Body of pancreas (tissue), 4 donors: Measurements from ENCODE around the gene AGT.

Experiments used
- POLR2A ChIP-seq, 3 donors: fragments of 450-650 bp; IDR thresholded peaks; one replicate each; pipeline ENCODE4 v1.6.1; 2016; ENCODE audit warnings: antibody characterized with exemption in 3 of 3, mild to moderate bottlenecking in 2 of 3
- TF ChIP-seq, protein P1 (sequence below), 7 experiments: fragments of 450-650 bp in 4 of 7; fragments of 200-600 bp in 3 of 7; sonication (generic) in 3 of 7; IDR thresholded peaks; one replicate each; pipeline ENCODE4 v1.5.1; 2016 to 2019; ENCODE audit warnings: antibody characterized with exemption in 7 of 7

DNA sequence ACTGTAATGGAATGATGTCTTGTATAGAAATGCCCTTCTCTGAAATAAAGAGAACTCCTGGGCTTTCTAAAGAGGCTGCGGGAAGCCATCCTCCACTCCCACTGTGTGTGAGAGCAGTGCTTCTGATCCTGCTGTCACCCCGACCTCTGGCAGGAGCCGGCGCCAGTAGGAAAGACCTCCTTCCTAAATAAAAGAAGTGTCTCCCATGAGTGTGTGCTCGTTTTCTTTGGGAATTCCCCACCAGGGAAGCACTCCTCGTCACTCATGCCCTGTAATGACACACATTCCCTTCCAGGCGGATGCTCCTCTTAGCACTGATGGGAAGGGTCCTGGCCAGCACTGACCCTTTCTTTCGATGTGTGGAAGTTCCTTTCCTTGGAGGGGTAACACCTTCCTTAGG, 20.1 kb downstream of the AGT start:
- TF ChIP-seq, protein P1, sequence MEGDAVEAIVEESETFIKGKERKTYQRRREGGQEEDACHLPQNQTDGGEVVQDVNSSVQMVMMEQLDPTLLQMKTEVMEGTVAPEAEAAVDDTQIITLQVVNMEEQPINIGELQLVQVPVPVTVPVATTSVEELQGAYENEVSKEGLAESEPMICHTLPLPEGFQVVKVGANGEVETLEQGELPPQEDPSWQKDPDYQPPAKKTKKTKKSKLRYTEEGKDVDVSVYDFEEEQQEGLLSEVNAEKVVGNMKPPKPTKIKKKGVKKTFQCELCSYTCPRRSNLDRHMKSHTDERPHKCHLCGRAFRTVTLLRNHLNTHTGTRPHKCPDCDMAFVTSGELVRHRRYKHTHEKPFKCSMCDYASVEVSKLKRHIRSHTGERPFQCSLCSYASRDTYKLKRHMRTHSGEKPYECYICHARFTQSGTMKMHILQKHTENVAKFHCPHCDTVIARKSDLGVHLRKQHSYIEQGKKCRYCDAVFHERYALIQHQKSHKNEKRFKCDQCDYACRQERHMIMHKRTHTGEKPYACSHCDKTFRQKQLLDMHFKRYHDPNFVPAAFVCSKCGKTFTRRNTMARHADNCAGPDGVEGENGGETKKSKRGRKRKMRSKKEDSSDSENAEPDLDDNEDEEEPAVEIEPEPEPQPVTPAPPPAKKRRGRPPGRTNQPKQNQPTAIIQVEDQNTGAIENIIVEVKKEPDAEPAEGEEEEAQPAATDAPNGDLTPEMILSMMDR (IDR thresholded peaks at IDR 0.05) = no peak
- no peak for TF ChIP-seq POLR2A (IDR thresholded peaks at IDR 0.05)
